ENCODE results near the gene MYH15. TPM values are rescaled to one million over a fixed set of nuclear protein-coding genes. Genes with fewer than 3 reads are reported as not detected.

MYH15 gene
- total and polyA plus RNA-seq, 2 of the 8 experiments (the other 6 are each of a cell fraction or from before 2014, with no cell fraction given), result under 0.01 TPM; not detected in 1

DNA sequence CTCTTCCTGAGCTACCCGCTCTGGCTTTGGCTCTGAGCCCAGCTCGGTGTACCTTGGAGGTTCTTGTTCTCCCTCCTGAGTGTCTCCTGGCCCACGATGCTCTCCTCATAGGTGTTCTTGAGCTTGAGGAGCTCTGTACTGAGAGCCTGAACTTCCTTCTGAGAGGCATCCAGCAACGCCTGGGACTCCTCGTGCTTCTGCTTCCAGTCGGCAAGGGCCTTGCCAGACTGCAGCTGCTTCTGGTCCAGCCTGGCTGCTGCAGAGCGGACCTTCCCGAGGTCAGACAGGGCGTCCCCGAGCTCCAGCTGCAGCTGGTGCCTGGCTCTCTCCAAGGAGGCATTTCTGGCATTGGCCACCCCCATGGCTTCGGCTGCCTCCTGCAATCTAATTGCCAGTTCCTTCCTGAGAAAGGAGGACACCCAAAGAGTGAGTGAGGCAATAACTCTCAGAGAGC, 99.8 kb downstream of the MYH15 start (continued):
- no peak for TF ChIP-seq NANOG (IDR thresholded peaks at IDR 0.05; ENCODE audit: insufficient read depth, low read depth, low read length, poor library complexity, severe bottlenecking)
